Smooth muscle cell (in vitro differentiated cells): Measurements from ENCODE around the gene NKX6-2. TPM values are rescaled to one million over a fixed set of nuclear protein-coding genes. Genes with fewer than 3 reads are reported as not detected.

Source experiments
- DNase-seq: peaks from one replicate; lab custom pipeline; 2025; ENCODE audit not compliant: unreplicated experiment; lab: John Stamatoyannopoulos, UW
- H2AFZ ChIP-seq: fragments of 200-600 bp; sonication (generic); 2 replicates; pipeline ENCODE4 v1.6.0; 2016; ENCODE audit warnings: antibody characterized with exemption, low read depth, mild to moderate bottlenecking
- H3F3A ChIP-seq: fragments of 200-600 bp; sonication (generic); 2 replicates; pipeline ENCODE4 v1.6.0; 2017; ENCODE audit warnings: antibody characterized with exemption, low read depth
- H3K27ac ChIP-seq: fragments of 200-600 bp; sonication (generic); 2 replicates; pipeline ENCODE4 v1.5.1; 2016; ENCODE audit warnings: low read depth, mild to moderate bottlenecking
- H3K27me3 ChIP-seq: fragments of 200-600 bp; sonication (generic); 2 replicates; pipeline ENCODE4 v1.6.1; 2016; ENCODE audit warnings: low read depth, mild to moderate bottlenecking
- H3K36me3 ChIP-seq: fragments of 200-600 bp; sonication (generic); 2 replicates; pipeline ENCODE4 v1.5.1; 2016; ENCODE audit warnings: low read depth
- H3K4me1 ChIP-seq: fragments of 200-600 bp; sonication (generic); 2 replicates; pipeline ENCODE4 v1.5.1; 2016; ENCODE audit warnings: low read depth
- H3K4me2 ChIP-seq: fragments of 200-600 bp; sonication (generic); 2 replicates; pipeline ENCODE4 v1.6.0; 2016; ENCODE audit warnings: mild to moderate bottlenecking
- H3K4me3 ChIP-seq: fragments of 200-600 bp; sonication (generic); 2 replicates; pipeline ENCODE4 v1.5.1; 2016; ENCODE audit warnings: mild to moderate bottlenecking
- H3K79me2 ChIP-seq: fragments of 200-600 bp; sonication (generic); 2 replicates; pipeline ENCODE4 v1.6.0; 2016; ENCODE audit warnings: low read depth, mild to moderate bottlenecking
- H3K9ac ChIP-seq: fragments of 200-600 bp; sonication (generic); 2 replicates; pipeline ENCODE4 v1.6.0; 2016; ENCODE audit warnings: low read depth
- H3K9me3 ChIP-seq: fragments of 200-600 bp; sonication (generic); replicated peaks from 2 replicates; pipeline ENCODE4 v1.5.1; 2016; ENCODE audit warnings: low read depth
- H4K20me1 ChIP-seq: fragments of 200-600 bp; sonication (generic); 2 replicates; pipeline ENCODE4 v1.6.0; 2016; ENCODE audit warnings: low read depth
- CTCF ChIP-seq: fragments of 200-600 bp; sonication (generic); IDR thresholded peaks from 2 replicates; pipeline ENCODE4 v1.5.1; 2017; ENCODE audit warnings: borderline replicate concordance, mild to moderate bottlenecking, antibody characterized with exemption; ENCODE audit not compliant: insufficient read depth, poor library complexity, severe bottlenecking
- WGBS: methylation state at CpG from one replicate; pipeline ENCODE4 v1.1.7; 2016; ENCODE audit warnings: low lambda C conversion rate; 5-methylcytosine and 5-hydroxymethylcytosine counted together
- polyA plus RNA-seq: library from polyadenylated mRNA; unstranded; fragments of >200 nt; fragmentation: Nextera tagmentation; extraction: Ambion mirVana; gene quantifications from 2 replicates; pipeline ENCODE4 v1.2.1, GENCODE V29; 2016
- total RNA-seq: library from RNA; depleted of rRNA; stranded (reverse); fragments of >200 nt; gene quantifications from 2 replicates; pipeline ENCODE4 v1.2.3, GENCODE V29; 2014

Gene NKX6-2
- total RNA-seq (not detected in 2 replicates), polyA plus RNA-seq (8.1 and 12.7 TPM in 2 replicates)

GRCh38 chr10:132785723-132786475 is at the start of gene NKX6-2:
TSS of gene NKX6-2 (minus strand) at chr10:132786147. CDS start at chr10:132785948, 199 bp downstream.
- Histone ChIP-seq H3K4me3 (no peak within 1 kb of the TSS), H3K36me3 (no peaks in the 10 kb centered on the region), H3K27ac (no peak within 1 kb of the TSS), H3K9ac (no peak within 1 kb of the TSS), H3K4me2 (peak within 1 kb of the TSS; percentile 51), H3K9me3 (no peaks in the 10 kb centered on the region), H4K20me1 (peaks cover 49% of the 10 kb centered on the region), H2AFZ (no peak within 1 kb of the TSS), H3F3A (peaks cover 6% of the 10 kb centered on the region), H3K27me3 (peaks cover 96% of the 10 kb centered on the region), H3K79me2 (no peaks in the 10 kb centered on the region), H3K4me1 (no peaks in the 10 kb centered on the region)
- no peak for DNase-seq
- TF ChIP-seq CTCF, result no peak
- 7% methylated on average over 30 of the region's 119 CpGs for WGBS

- Histone ChIP-seq H3K4me2 (no peak overlapping the region), H3K4me3 (no peak overlapping the region), H4K20me1 (no peaks in the 10 kb centered on the region), H3K36me3 (no peaks in the 10 kb centered on the region), H3F3A (no peaks in the 10 kb centered on the region), H3K27me3 (peaks cover 18% of the 10 kb centered on the region), H3K9me3 (no peaks in the 10 kb centered on the region), H3K9ac (no peak overlapping the region), H3K27ac (no peak overlapping the region), H3K4me1 (no peaks in the 10 kb centered on the region), H3K79me2 (no peaks in the 10 kb centered on the region), H2AFZ (no peak overlapping the region)
- TF ChIP-seq CTCF, result no peak
- 89% methylated on average over 22 of the region's 25 CpGs for WGBS
- no peak for DNase-seq
Measured at GRCh38 chr10:132834891-132835847, 49.2 kb upstream of the NKX6-2 start.

GRCh38 chr10:132834311-132834761 is 48.4 kb upstream of the NKX6-2 start:
- no peak for DNase-seq
- TF ChIP-seq CTCF, result no peak
- 94% methylated on average over 18 of the region's 18 CpGs for WGBS

More at GRCh38 chr10:132834311-132834761, 48.4 kb upstream of the NKX6-2 start:
- Histone ChIP-seq H3K4me1 (no peaks in the 10 kb centered on the region), H3K27me3 (peaks cover 25% of the 10 kb centered on the region), H3K36me3 (no peaks in the 10 kb centered on the region), H3K9me3 (no peaks in the 10 kb centered on the region), H3K9ac (no peak overlapping the region), H3K4me3 (no peak overlapping the region), H3K27ac (no peak overlapping the region), H2AFZ (no peak overlapping the region), H3K4me2 (no peak overlapping the region), H4K20me1 (no peaks in the 10 kb centered on the region), H3F3A (no peaks in the 10 kb centered on the region), H3K79me2 (no peaks in the 10 kb centered on the region)
